Panc1 (cell line): Measurements from ENCODE around the gene FTO. TPM values are rescaled to one million over a fixed set of nuclear protein-coding genes. Genes with fewer than 3 reads are reported as not detected.

Source experiments
- ATAC-seq: fragments of 200-7000 bp; cut with Tn5 transposase; 2 replicates; pipeline ENCODE4 v1.9.1; 2020; ENCODE audit warnings: mild to moderate bottlenecking, moderate library complexity
- BruUV-seq: library from RNA; stranded (reverse); fragments of 400-500 nt; replicated peaks from 2 replicates; lab custom pipeline; 2021; lab: Mats Ljungman, UMichigan
- CTCF ChIA-PET: fragments of 300-600 bp; sonication (Branson Sonifier 250); formaldehyde crosslinking; loops from one replicate; lab custom pipeline; 2022; ENCODE audit warnings: antibody characterized with exemption; lab: Charles Lee
- POLR2A ChIA-PET: fragments of 300-600 bp; sonication (Branson Sonifier 250); formaldehyde crosslinking; loops from one replicate; lab custom pipeline; 2022; ENCODE audit warnings: antibody characterized with exemption; lab: Charles Lee
- DNase-seq: peaks from one replicate; pipeline ENCODE4 v3.0.0-alpha.2; 2010; ENCODE audit warnings: low read depth, low spot score
- H3K27ac ChIP-seq: 2 replicates; pipeline ENCODE4 v1.5.1; 2011; ENCODE audit warnings: mild to moderate bottlenecking, low read length, inconsistent platforms
- H3K27me3 ChIP-seq: fragments of 200-500 bp; sonication (Bioruptor generic); 2 replicates; pipeline ENCODE4 v1.6.0; 2014; ENCODE audit warnings: low read length, inconsistent platforms; ENCODE audit not compliant: control insufficient read depth, insufficient read depth
- H3K36me3 ChIP-seq: fragments of 200-500 bp; sonication (Bioruptor generic); 2 replicates; pipeline ENCODE4 v1.5.1; 2014; ENCODE audit warnings: inconsistent platforms, mild to moderate bottlenecking, low read length, moderate library complexity; ENCODE audit not compliant: control insufficient read depth, insufficient read depth
- H3K4me1 ChIP-seq: 2 replicates; pipeline ENCODE4 v1.5.1; 2011; ENCODE audit warnings: inconsistent platforms, mild to moderate bottlenecking, low read length, moderate library complexity; ENCODE audit not compliant: control insufficient read depth, insufficient read depth
- H3K4me3 ChIP-seq, 2 experiments: 2 replicates each; pipeline ENCODE4 v1.5.1; 2011 to 2012; ENCODE audit warnings: low read depth in 2 of 2, low read length in 2 of 2, mild to moderate bottlenecking in 2 of 2, inconsistent platforms in 1 of 2, moderate library complexity in 1 of 2
- H3K9me3 ChIP-seq: fragments of 200-500 bp; sonication (Bioruptor generic); 2 replicates; pipeline ENCODE4 v1.5.1; 2014; ENCODE audit warnings: low read depth, mild to moderate bottlenecking, inconsistent platforms, low read length, moderate library complexity; ENCODE audit not compliant: control insufficient read depth, insufficient read depth
- CTCF ChIP-seq: fragments of 450-650 bp; IDR thresholded peaks from 2 replicates; pipeline ENCODE4 v1.5.1; 2017; ENCODE audit warnings: mild to moderate bottlenecking
- POLR2AphosphoS5 ChIP-seq: IDR thresholded peaks from 2 replicates; pipeline ENCODE4 v1.6.1; 2012; ENCODE audit warnings: mild to moderate bottlenecking, low read depth, low read length, moderate library complexity
- SIN3A ChIP-seq: IDR thresholded peaks from 2 replicates; pipeline ENCODE4 v1.6.1; 2012; ENCODE audit warnings: low read depth, mild to moderate bottlenecking, low read length, moderate library complexity, borderline replicate concordance; ENCODE audit not compliant: insufficient read depth
- TCF7L2 ChIP-seq: IDR thresholded peaks from 2 replicates; pipeline ENCODE4 v1.6.1; 2011; ENCODE audit warnings: mild to moderate bottlenecking, low read depth, low read length, inconsistent platforms
- in situ Hi-C: cut with HindIII; loops from 2 replicates; pipeline ENCODE4 v1.10.0; 2016; ENCODE audit warnings: low sequenced_read_pairs, low pct_unique_long_range_greater_than_20kb
- intact Hi-C: fragments of 100-400 bp; cut with micrococcal nuclease; formaldehyde crosslinking; loops from one replicate; pipeline ENCODE4 v1.10.0; 2022; ENCODE audit not compliant: unreplicated experiment
- total RNA-seq: library from RNA; stranded (reverse); gene quantifications from one replicate; pipeline ENCODE4 v1.2.1, GENCODE V29; 2021; ENCODE audit not compliant: unreplicated experiment
- TF ChIP-seq, protein P1 (sequence below), 2 experiments: IDR thresholded peaks; 2 replicates each; pipeline ENCODE4 v1.6.1; 2011 to 2012; ENCODE audit warnings: low read depth in 2 of 2, control low read depth in 1 of 2, low read length in 1 of 2, mild to moderate bottlenecking in 1 of 2, moderate library complexity in 1 of 2; ENCODE audit not compliant: insufficient read depth in 1 of 2

FTO gene
- total RNA-seq, 1 experiment from 2014 or later, result 38.2 TPM

- in situ Hi-C loops, result no loop called here
- Histone ChIP-seq H3K36me3 (no peaks in the 10 kb centered on the region), H3K9me3 (no peaks in the 10 kb centered on the region), H3K4me1 (no peaks in the 10 kb centered on the region), H3K27ac (no peak overlapping the region), H3K27me3 (no peaks in the 10 kb centered on the region), H3K4me3 (no peak overlapping the region)
- ChIA-PET POLR2A (no interaction called here), CTCF (no interaction called here)
- intact Hi-C loops, result no loop called here
- no TSS peak for BruUV-seq
- ATAC-seq, result no peak
- DNase-seq, result no peak
- no peak for TF ChIP-seq POLR2AphosphoS5
- TF ChIP-seq, protein P1, sequence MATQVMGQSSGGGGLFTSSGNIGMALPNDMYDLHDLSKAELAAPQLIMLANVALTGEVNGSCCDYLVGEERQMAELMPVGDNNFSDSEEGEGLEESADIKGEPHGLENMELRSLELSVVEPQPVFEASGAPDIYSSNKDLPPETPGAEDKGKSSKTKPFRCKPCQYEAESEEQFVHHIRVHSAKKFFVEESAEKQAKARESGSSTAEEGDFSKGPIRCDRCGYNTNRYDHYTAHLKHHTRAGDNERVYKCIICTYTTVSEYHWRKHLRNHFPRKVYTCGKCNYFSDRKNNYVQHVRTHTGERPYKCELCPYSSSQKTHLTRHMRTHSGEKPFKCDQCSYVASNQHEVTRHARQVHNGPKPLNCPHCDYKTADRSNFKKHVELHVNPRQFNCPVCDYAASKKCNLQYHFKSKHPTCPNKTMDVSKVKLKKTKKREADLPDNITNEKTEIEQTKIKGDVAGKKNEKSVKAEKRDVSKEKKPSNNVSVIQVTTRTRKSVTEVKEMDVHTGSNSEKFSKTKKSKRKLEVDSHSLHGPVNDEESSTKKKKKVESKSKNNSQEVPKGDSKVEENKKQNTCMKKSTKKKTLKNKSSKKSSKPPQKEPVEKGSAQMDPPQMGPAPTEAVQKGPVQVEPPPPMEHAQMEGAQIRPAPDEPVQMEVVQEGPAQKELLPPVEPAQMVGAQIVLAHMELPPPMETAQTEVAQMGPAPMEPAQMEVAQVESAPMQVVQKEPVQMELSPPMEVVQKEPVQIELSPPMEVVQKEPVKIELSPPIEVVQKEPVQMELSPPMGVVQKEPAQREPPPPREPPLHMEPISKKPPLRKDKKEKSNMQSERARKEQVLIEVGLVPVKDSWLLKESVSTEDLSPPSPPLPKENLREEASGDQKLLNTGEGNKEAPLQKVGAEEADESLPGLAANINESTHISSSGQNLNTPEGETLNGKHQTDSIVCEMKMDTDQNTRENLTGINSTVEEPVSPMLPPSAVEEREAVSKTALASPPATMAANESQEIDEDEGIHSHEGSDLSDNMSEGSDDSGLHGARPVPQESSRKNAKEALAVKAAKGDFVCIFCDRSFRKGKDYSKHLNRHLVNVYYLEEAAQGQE (IDR thresholded peaks at IDR 0.05; ENCODE audit: insufficient read depth in 1 of 2, low read depth in 2 of 2, low read length in 1 of 2), result no peak
- no peak for TF ChIP-seq SIN3A
- no peak for TF ChIP-seq CTCF
- no peak for TF ChIP-seq TCF7L2
Observed at GRCh38 chr16:53932975-53933374, 229.0 kb downstream of the FTO start.

DNA sequence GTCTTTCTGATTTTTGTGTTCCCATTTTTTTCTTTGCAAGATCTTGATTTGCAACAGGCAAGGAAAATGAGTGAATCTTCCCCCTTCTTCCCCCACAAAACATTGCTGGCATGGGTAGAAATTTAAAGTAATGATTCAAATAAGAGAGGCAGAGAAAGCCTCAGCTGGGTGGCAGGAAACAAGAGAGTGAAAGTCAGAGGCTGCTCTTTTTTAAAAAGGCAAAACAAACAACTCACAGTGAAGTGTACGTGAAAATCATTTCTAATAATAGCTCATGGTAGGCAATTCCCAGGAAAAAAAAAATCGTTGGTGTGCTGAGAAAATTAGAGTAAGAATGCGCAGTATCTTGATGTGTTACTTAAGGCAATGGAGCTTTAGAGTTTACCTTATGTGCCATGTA, 229.5 kb downstream of the FTO start:
- Histone ChIP-seq H3K27ac (no peak overlapping the region), H3K27me3 (no peaks in the 10 kb centered on the region), H3K9me3 (no peaks in the 10 kb centered on the region), H3K4me1 (no peaks in the 10 kb centered on the region), H3K4me3 (no peak overlapping the region), H3K36me3 (no peaks in the 10 kb centered on the region)
- CTCF ChIA-PET, result no interaction called here
- in situ Hi-C loops, result no loop called here
- ATAC-seq, result no peak
- no peak for TF ChIP-seq POLR2AphosphoS5
- TF ChIP-seq CTCF, result no peak
- TF ChIP-seq, protein P1 (IDR thresholded peaks at IDR 0.05; ENCODE audit: insufficient read depth in 1 of 2, low read depth in 2 of 2, low read length in 1 of 2), result no peak
- no peak for TF ChIP-seq TCF7L2
- no peak for TF ChIP-seq SIN3A
- intact Hi-C loops, result no loop called here
- POLR2A ChIA-PET, result no interaction called here
- no TSS peak for BruUV-seq
- no peak for DNase-seq
